ENCODE results near the gene LORICRIN. TPM values are rescaled to one million over a fixed set of nuclear protein-coding genes. Genes with fewer than 3 reads are reported as not detected.

The LORICRIN gene
- total and polyA plus RNA-seq, 9 of the 15 experiments (the other 6 are each of a cell fraction or from before 2014, with no cell fraction given) = not detected

GRCh38 chr1:153265457-153265856, 6.0 kb downstream of the LORICRIN start:
- POLR2A ChIA-PET = no interaction called here
- BruUV-seq (replicated peaks) = no TSS peak
- Histone ChIP-seq H3K9me3 (replicated peaks; ENCODE audit: control insufficient read depth, insufficient read depth, low read depth, low read length) (no peaks in the 10 kb centered on the region), H3K27ac (ENCODE audit: extremely low read depth, low read depth, low read length) (no peak overlapping the region), H3K4me3 (no peak overlapping the region), H3K4me2 (ENCODE audit: insufficient read depth, low read length) (no peak overlapping the region), H3K27me3 (ENCODE audit: control insufficient read depth in 2 of 2, insufficient read depth in 2 of 2, low read length in 2 of 2) (peaks cover 28 to 31% of the 10 kb centered on the region in 2 experiments), H2AFZ (ENCODE audit: low read depth, low read length) (no peak overlapping the region), H3K9me1 (ENCODE audit: control insufficient read depth, insufficient read depth, low read length) (no peaks in the 10 kb centered on the region), H3K36me3 (ENCODE audit: control insufficient read depth, insufficient read depth, low read length) (no peaks in the 10 kb centered on the region), H4K20me1 (replicated peaks; ENCODE audit: control insufficient read depth, insufficient read depth, low read length) (no peaks in the 10 kb centered on the region; the same call in 1 of the 2 replicates), H3K4me1 (replicated peaks in 1 of 2; ENCODE audit: control insufficient read depth in 2 of 2, insufficient read depth in 2 of 2, low read length in 2 of 2) (peaks cover 0 to 8% of the 10 kb centered on the region in 2 experiments; a peak in 2 of 5 replicates), H3K9ac (ENCODE audit: insufficient read depth in 1 of 2, low read depth in 2 of 2, low read length in 2 of 2) (no peak overlapping the region), H3K79me2 (ENCODE audit: control insufficient read depth, insufficient read depth, low read length) (no peaks in the 10 kb centered on the region)
- FAIRE-seq (no peak), ATAC-seq (no peak), DNase-seq (ENCODE audit: extremely low read depth in 1 of 4, low spot score in 3 of 4) (no peak)
- 5% methylated on average over 1 of the region's 1 CpG for WGBS (ENCODE audit: insufficient coverage, low coverage, missing lambda C conversion rate)
- in situ Hi-C loops (cut with MboI) = no loop called here
- CTCF ChIA-PET (ENCODE audit: low intra/inter-chr PET ratio) = no interaction called here
- TF ChIP-seq MNT (conservative IDR thresholded peaks at IDR 0.05) = no peak
- intact Hi-C loops (cut with micrococcal nuclease) = no loop called here

- Histone ChIP-seq H3K4me2 (ENCODE audit: insufficient read depth, low read length) (no peak overlapping the region), H4K20me1 (replicated peaks; ENCODE audit: control insufficient read depth, insufficient read depth, low read length) (no peaks in the 10 kb centered on the region), H3K79me2 (ENCODE audit: control insufficient read depth, insufficient read depth, low read length) (no peaks in the 10 kb centered on the region), H3K27me3 (ENCODE audit: control insufficient read depth in 2 of 2, insufficient read depth in 2 of 2, low read length in 2 of 2) (peaks cover 0 to 3% of the 10 kb centered on the region in 2 experiments; a peak in 2 of 5 replicates), H3K4me3 (no peak overlapping the region), H3K9me1 (ENCODE audit: control insufficient read depth, insufficient read depth, low read length) (no peaks in the 10 kb centered on the region), H3K4me1 (replicated peaks in 1 of 2; ENCODE audit: control insufficient read depth in 2 of 2, insufficient read depth in 2 of 2, low read length in 2 of 2) (no peaks in the 10 kb centered on the region), H3K27ac (ENCODE audit: extremely low read depth, low read depth, low read length) (no peak overlapping the region), H3K9ac (ENCODE audit: insufficient read depth in 1 of 2, low read depth in 2 of 2, low read length in 2 of 2) (no peak overlapping the region), H3K36me3 (ENCODE audit: control insufficient read depth, insufficient read depth, low read length) (no peaks in the 10 kb centered on the region), H2AFZ (ENCODE audit: low read depth, low read length) (no peak overlapping the region), H3K9me3 (replicated peaks; ENCODE audit: control insufficient read depth, insufficient read depth, low read depth, low read length) (no peaks in the 10 kb centered on the region)
- no peak for ATAC-seq
- in situ Hi-C loops (cut with MboI) (no loop called here), intact Hi-C loops (cut with micrococcal nuclease) (no loop called here)
- POLR2A ChIA-PET = interaction anchor here (0.5 to 0.7 kb wide), 2 partner anchors 11 to 21 kb away, joined by 3 to 8 read pairs; no protein-coding TSS in a partner anchor
- DNase-seq (ENCODE audit: extremely low read depth in 1 of 4, low spot score in 3 of 4) = no peak
- FAIRE-seq = no peak
- CTCF ChIA-PET (ENCODE audit: low intra/inter-chr PET ratio) = no interaction called here
- no TSS peak for BruUV-seq (replicated peaks)
- 11% methylated on average over 1 of the region's 1 CpG for WGBS (ENCODE audit: insufficient coverage, low coverage, missing lambda C conversion rate)
- TF ChIP-seq HNRNPLL (IDR thresholded peaks at IDR 0.05; ENCODE audit: low read depth, low read length, poor library complexity, severe bottlenecking) = no peak
- TF ChIP-seq ZNF316 (IDR thresholded peaks at IDR 0.05) = no peak
- no peak for TF ChIP-seq HES1 (IDR thresholded peaks at IDR 0.05; ENCODE audit: low read depth)
- no peak for TF ChIP-seq ZNF507 (tag; conservative IDR thresholded peaks at IDR 0.05)
- no peak for TF ChIP-seq ZNF280A (IDR thresholded peaks at IDR 0.05; ENCODE audit: low read depth, partially characterized antibody)
- TF ChIP-seq ZNF12 (CRISPR knock-in tag; IDR thresholded peaks at IDR 0.05) = no peak
- TF ChIP-seq ID3 (CRISPR knock-in tag; IDR thresholded peaks at IDR 0.05) = no peak
- TF ChIP-seq ID3 (tag; IDR thresholded peaks at IDR 0.05) = no peak
Measured at GRCh38 chr1:153271711-153272110, 12.2 kb downstream of the LORICRIN start.
